Activated CD8-positive, alpha-beta memory T cell treated with anti-CD3 and anti-CD28 coated beads, Interleukin-2, amount 50 U/mL, for 48 hours (primary cell): ENCODE results near the gene CCDC28A.
A peak's percentile ranks its signal among the peaks of the same experiment; 100 is the strongest.

Experiments
- DNase-seq: peaks from one replicate; pipeline ENCODE4 v3.0.0-alpha.2; 2020

Gene CCDC28A

DNA sequence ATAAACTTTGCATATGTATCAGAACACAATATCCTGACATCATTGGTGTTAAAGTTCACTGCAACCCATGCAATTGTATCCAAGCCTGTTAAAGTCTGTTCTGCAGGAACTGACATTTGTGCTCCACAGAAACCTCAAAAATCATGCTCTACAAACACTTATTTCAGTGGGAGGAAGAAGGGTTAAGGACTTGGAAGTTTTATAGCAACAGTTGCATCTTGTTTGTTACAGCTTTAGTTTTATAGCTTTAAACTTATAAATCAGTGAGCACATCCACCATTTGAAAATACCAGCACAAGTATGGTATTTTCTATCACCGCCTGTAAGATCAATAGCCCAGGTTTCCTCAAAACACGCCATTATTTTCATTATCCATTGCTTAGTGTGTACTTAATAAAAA lies 23.2 kb downstream of the CCDC28A start:
- no peak for DNase-seq

DNA sequence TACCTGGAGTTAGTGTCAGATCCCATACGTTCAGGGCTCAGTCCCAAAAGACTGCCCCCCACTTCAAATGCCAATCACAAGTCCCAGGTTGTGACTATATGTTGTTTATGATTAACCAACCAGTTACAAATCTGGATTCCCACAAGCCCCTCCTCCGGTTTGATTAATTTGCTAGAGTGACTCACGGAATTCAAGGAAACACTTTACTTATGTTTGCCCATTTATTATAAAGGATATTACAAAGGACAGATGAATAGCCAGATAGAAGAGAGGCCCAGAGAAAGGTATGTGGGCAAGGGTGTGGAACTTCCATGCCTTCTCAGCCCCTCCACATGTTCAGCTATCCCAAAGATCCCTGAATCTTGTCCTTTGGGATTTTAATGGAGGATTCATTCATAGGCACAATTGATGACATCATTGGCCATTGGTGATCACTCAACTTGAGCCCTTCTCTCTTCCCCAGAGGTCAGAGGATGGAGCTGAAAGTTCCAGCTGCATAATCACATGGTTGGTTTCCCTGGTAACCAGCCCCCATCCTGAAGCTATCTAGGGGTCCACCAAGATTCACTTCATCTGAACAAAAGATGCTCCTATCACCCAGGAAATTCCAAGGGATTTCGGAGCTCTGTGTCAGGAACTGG lies 24.4 kb downstream of the CCDC28A start:
- DNase-seq = no peak

DNA sequence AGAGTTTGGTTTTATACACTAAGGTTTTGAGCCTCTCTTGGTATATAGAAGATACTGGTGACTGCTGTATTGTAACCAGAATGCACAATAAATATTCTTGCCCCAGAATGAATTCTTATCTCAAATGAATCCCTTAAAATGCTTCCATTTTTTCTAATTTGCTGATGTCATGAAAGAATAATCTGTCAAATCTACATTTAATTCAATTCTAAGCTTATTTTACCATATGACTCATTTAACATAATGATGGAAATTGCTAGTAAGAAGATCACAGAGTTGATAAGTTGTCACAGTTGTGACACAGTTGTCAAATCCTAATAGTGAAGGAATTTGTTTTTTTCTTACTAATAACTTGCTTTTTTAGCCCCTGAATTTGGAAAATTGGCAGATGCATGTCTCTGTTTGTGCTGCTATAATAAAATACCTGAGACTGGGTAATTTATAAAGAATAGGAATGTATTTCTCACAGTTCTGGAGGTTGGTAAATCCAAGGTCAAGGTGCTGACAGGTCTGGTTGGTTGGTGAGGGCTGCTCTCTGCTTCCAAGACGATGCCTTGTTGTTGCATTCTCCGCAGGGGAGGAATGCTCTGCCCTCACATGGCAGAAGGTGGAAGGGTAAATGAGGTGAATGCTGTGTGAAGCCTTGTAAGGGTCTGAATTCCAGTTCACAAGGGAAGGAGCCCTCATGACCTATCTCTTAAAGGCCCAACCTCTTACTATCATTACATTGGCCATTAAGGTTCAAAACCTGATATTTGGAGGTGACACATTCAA lies 27.0 kb downstream of the CCDC28A start:
- DNase-seq = no peak

DNA sequence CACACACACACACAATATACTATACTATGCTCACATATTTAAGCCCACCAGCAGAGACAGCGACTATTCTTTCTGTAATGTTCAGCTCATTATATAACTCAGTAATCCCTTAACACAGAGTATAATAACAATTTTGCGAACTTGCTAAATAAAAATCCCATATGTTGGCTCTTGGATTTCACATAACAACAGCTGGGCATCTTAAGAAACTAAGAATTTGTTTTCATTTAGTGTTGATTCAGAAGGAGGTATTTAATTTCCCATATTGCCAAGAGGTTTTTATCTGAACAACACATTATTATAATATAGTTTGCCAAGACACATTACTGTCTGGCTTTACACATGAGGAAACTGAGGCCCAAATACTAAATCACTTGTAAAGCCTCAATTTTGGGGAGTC lies 29.8 kb downstream of the CCDC28A start:
- no peak for DNase-seq

GRCh38 chr6:138803861-138804260 lies 30.3 kb downstream of the CCDC28A start:
- DNase-seq = no peak

GRCh38 chr6:138805016-138805765 lies 31.6 kb downstream of the CCDC28A start:
- no peak for DNase-seq

DNA sequence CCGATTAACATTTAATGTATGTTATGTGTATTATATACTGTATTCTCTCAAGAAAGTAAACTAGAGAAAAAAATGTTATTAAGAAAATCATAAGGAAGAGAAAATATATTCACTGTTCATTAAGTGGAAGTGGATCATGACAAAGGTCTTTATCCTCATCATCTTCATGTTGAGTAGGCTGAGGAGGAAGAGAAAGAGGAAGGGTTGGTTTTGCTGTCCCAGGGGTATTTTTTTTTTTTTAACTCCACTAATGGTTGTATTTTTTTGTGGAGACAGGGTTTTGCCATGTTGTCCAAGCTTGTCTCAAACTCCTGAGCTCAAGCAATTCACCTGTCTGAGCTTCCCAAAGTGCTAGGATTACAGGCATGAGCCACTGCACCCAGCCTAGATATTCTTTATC lies 33.3 kb downstream of the CCDC28A start:
- no peak for DNase-seq

DNA sequence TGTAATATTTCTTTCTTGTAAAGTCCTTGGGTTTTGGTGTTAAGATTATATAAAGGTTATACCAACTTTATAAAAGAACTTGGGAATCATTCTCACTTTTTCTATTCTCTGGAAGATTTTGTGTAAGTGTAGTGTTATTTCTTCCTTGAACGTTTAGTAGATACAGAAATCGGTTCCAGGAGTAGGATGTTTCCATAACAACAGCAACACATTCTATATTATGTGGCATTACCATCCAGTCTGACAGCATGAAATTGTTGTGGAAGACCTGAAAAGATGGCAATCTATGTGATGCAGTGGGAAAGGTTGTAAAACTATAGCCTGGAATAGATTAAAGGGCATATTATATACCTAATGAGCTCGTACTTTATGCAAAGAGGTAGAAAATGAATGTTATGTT lies 36.1 kb downstream of the CCDC28A start:
- DNase-seq = no peak

DNA sequence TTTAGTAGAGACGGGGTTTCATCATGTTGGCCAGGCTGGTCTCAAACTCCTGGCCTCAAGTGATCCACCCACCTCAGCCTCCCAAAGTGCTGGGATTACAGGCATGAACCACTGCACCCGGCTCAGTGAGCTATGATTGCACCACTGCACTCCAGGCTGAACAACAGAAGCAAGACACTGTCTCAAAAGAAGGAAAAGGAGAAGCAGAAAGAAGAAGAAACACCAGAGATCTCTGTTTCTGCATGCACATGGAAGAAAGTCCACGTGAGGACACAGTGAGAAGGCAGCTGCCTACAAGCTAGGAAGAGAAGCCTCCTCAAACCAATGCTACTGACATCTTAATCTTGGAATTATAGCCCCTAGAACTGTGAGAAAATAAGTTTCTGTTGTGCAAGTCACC lies 38.3 kb downstream of the CCDC28A start:
- no peak for DNase-seq

DNA sequence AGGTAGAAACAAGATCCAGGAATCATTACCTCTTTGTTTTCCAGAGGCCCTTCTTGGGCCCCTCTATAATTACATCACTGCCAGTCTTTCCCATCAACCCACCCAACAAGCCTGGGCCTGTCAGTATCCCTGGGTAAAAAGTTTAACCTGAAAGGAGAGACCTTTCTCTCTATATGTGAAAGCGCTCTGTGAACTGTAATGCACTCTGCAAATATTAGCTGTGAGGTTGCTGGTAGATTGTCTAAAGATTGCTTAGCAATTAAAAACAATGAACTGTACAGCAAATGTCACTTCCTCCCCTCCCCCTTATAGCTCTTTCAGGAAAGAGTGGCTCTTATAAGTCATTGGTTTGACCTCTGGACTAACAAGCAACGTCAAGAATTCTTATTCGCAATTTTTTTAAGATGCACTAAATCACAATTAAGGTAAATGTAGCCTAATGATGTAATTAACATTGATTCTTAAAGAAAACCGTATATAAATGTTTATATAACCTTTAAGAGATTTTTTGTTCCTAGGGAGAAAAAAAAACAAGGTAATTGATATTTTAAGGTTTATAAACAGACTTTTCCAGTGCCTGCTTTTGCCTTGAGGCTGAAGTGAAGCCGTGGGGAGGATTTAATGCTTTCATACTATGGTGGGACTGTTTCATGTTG lies 40.7 kb downstream of the CCDC28A start:
- DNase-seq = no peak

DNA sequence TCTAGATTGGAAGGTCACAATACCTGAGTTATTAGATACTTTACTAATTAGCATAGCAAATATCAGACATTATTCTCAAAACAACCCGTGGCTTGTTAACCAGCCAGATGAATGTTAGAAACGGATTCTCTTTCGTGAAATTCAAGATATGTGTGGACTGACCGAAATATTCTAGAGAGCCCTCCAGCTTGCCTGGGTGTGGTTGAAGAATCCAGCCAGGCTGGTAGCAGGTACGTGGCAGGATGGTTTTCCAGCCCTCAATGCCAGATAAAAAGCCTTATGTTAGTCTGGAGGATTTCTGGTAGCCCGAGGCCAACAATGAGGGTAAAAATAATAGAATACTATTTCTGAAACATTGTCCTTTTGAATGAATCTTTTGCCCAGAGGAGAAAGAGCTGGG lies 41.7 kb downstream of the CCDC28A start:
- no peak for DNase-seq

DNA sequence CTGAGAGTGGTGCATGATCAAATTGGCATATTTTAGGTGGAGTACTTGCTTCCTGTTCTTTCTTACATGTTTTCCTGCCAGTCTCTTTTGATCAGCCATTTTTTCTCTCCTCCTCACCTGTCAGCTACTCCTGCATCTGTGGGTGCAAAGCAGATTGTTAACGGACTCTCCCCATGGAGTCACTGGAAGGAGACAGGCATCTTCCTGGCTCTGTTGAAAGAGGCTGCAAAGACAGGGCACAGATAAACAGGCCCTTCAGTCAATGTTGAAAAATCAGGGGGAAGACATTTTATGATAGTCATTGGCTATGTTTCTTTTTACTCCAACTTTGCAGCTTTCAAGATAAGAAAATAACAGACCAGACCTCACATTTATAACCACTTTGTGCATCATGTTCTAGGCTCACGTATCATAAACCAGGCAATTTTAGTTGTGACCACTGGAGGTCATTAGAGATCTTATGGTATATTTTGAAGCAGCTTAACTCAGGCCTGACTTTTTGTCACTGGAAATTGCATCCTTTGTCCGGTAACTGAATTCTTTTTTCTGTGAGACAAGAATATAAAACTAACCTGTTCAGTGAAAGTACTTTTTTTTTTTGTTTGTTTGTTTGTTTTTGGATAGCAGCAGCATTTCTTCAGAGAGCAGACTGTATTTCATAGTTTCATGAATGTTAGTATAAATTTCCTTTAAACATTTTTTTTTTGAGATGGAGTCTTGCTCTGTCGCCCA lies 42.4 kb downstream of the CCDC28A start:
- no peak for DNase-seq

GRCh38 chr6:138817799-138818198 lies 44.2 kb downstream of the CCDC28A start:
- DNase-seq = peak; percentile 56

GRCh38 chr6:138818496-138819194 lies 45.1 kb downstream of the CCDC28A start:
- DNase-seq = no peak

DNA sequence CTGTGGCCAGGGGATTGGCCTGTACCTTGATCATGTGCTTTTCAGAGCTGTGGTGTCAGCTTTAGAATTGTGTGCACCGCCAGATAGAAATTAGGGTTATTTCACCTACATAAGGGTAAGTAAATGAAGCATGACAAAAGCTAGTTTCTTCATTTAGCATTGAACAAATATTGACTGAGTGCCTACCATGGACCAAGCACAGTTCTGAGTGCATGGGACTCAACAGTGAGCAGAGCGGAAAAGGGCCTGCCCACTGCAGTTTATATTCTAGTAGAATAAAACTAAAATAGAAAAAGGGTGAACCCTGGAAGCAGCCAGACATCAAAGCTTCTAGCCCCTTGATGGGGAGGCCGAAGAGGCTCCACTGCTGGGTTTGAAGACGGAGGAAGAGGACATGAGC lies 48.0 kb downstream of the CCDC28A start:
- DNase-seq = no peak

DNA sequence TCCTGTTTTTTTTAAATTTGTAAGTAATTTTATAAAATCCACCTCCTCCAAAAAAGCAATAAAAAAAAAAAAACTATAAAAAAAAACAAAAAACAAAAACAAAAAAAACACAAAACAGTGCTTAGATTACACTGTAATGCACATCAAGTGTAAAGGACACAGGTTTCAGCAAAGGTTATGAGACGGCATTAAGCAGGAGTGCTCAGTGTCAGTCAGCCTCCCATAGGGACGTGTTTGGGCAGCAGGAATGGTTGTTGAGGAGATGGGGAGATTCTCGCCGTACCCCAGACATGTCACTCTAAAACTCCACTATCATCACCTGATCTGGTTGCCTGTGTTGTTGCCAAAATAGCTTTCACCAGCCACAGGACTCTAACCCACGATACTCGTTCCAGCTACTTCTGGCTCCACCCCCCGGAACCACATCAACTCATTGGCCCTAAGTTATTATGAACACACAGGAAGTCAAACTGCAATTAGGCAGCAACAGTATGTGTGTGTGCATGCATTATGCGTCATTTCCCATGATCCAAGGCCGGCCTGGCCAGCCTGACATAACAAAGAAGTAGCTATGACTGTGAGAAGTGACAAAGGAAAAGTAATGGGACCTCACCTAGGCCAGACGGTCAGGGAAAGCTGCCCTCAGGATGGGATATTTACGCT lies 51.0 kb downstream of the CCDC28A start:
- DNase-seq = no peak

DNA sequence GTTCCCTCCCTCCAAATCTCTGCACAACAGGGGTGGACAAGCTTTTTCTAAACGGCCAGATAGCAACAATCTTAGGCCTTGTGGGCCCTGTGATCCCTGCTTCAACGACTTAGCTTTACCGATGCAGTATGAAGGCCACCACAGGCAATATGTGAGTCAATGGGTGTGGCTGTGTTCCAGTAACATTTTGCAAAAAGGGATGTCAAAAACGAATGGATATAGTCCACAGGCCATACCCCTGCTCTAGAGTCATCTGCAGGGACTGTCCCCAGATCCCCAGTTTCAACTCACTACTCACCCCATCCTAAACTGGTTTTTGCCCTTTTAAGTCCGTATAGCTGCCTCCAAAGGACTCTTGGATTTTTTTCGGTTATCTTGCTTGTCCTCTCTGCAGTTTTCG lies 56.7 kb downstream of the CCDC28A start:
- no peak for DNase-seq

DNA sequence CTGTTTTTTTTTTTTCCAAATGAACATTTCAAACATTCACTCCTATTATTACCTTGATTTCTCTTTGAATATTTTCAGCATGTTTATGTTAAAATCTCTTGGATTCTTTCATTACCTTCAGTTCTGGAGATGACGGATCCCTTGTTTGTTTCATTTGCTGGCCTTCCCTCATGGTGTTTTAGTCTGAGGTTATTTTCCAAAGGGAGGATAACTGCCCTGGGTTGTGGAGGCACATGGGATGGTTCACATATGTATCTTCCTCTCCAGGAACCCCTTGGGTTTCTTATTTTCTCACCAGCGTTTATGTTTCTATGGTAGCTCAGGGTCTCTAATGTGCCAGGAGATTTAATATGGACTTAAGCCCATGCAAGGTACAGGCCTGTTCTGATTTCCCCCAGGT lies 58.6 kb downstream of the CCDC28A start:
- DNase-seq = no peak

DNA sequence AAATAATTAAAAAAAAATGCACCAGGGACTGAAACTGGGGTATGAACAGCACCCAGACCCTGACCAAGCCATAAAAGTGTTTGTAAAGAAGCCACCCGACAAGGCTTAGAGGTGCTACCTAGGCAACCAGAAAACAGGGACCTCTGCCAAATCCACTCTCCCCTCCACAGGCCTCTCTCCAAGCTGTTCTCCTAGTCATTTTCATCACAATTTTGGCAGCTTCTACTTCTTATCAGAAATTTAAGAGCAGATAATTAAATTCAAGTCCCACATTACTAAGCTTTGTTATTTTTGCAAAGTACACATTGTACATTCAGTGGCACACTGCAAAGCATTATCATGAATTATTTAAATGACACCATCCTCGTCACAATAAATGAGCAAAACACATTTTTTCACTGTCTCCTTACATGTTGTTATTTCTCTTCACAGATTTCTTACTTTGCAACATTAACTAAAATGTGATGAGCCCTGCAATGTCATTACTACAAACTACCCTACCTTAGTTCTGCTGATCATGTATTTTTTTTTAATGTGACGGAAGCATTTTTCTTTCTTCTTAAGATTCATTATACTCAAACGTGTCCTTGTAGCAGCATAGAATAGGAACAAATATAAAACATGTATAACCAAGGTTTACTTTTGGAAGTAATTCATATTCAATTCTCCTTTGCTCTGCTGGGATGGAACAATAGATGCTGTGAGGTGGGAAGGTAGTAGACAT lies 60.4 kb downstream of the CCDC28A start:
- no peak for DNase-seq

DNA sequence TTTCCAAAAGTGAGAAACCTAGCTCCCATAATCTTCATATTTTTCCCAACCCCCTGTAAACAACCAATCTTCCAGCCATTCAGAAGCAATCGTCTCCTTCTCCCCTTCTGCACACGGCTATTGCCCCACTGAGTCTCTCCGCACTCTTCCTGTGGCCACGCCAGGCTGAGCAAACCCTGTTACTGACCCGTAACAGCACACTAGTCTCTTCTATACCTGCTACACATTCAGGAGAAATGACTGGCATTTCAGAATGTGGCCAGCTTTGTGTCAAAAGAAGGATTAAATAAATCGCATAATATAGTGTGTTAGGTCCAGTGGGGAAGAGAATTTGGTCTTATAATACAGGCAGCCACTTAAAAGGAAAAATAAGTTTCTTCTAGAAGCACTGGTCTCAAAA lies 63.7 kb downstream of the CCDC28A start:
- no peak for DNase-seq
